ENCODE measurements around the gene NUDCD3. TPM values are rescaled to one million over a fixed set of nuclear protein-coding genes. Genes with fewer than 3 reads are reported as not detected.

The NUDCD3 gene
- total RNA-seq, 1 experiment from 2014 or later: 94.6 TPM

GRCh38 chr7:44512736-44513135 is 22.3 kb upstream of the NUDCD3 start:
- no peak overlapping the region for H3K27ac ChIP-seq (ENCODE audit: low read depth, low read length)
- DNase-seq (ENCODE audit: low read depth, low spot score) (no peak), ATAC-seq (no peak)
- H3K4me2 ChIP-seq (ENCODE audit: low read length): no peak overlapping the region
- no peaks in the 10 kb centered on the region for H4K20me1 ChIP-seq (ENCODE audit: insufficient read depth)
- no peak overlapping the region for H2AFZ ChIP-seq (ENCODE audit: low read depth, low read length, poor library complexity, severe bottlenecking)
- CTCF ChIA-PET: interaction anchor here (1.5 kb wide), 1 partner anchor 22 kb away, joined by 5 read pairs; no protein-coding TSS in a partner anchor
- no peak for TF ChIP-seq CEBPB (IDR thresholded peaks at IDR 0.05; ENCODE audit: low read depth)
- no peak for TF ChIP-seq REST (IDR thresholded peaks at IDR 0.05; ENCODE audit: low read depth)
- TF ChIP-seq TCF7L2 (IDR thresholded peaks at IDR 0.05; ENCODE audit: borderline replicate concordance, extremely low read depth, insufficient read depth, insufficient read length): no peak
- TF ChIP-seq EZH2 (IDR thresholded peaks at IDR 0.05): no peak
- no peak for TF ChIP-seq EZH2phosphoT487 (IDR thresholded peaks at IDR 0.05; ENCODE audit: borderline replicate concordance)
- no peak for TF ChIP-seq ELF1 (IDR thresholded peaks at IDR 0.05; ENCODE audit: borderline replicate concordance, low read depth)
- no peak for TF ChIP-seq YY1 (IDR thresholded peaks at IDR 0.05; ENCODE audit: extremely low read depth, insufficient replicate concordance, low read depth, low read length)
- TF ChIP-seq POLR2AphosphoS5 (IDR thresholded peaks at IDR 0.05; ENCODE audit: low read depth, low read length): no peak
- no peak for TF ChIP-seq JUND (IDR thresholded peaks at IDR 0.05)
- no peak for TF ChIP-seq MAX (IDR thresholded peaks at IDR 0.05)
- TF ChIP-seq ZFX (IDR thresholded peaks at IDR 0.05): no peak
- POLR2A ChIA-PET: no interaction called here
- RAD21 ChIA-PET (ENCODE audit: low non-redundant PET in 1 of 2, low total read pairs in 2 of 2, uncharacterized antibody in 2 of 2, unreplicated experiment in 2 of 2): no interaction called here
- no TSS peak for BruUV-seq (replicated peaks)
- H3K4me3 ChIP-seq (replicated peaks in 1 of 2; ENCODE audit: low read depth in 1 of 2, low read length in 2 of 2): no peak overlapping the region
- no peaks in the 10 kb centered on the region for H3K9me2 ChIP-seq (ENCODE audit: insufficient read depth)
- no peak overlapping the region for H3K9ac ChIP-seq (ENCODE audit: low read length)
- no peaks in the 10 kb centered on the region for H3K27me3 ChIP-seq (ENCODE audit: insufficient read depth, low read length)
- H3K79me2 ChIP-seq (ENCODE audit: insufficient read depth, low read length): no peaks in the 10 kb centered on the region
- no peaks in the 10 kb centered on the region for H3K9me3 ChIP-seq (ENCODE audit: control insufficient read depth in 1 of 2, insufficient read depth in 1 of 2, low read depth in 1 of 2, low read length in 2 of 2)
- intact Hi-C loops (cut with micrococcal nuclease): no loop called here
- no peaks in the 10 kb centered on the region for H3K4me1 ChIP-seq (ENCODE audit: control insufficient read depth in 1 of 2, insufficient read depth in 2 of 2, low read length in 2 of 2)
- H3K36me3 ChIP-seq (ENCODE audit: control insufficient read depth in 1 of 2, insufficient read depth in 2 of 2, low read length in 2 of 2): no peaks in the 10 kb centered on the region
